SK-N-SH treated with all-trans-retinoic acid at 6 μM for 48 hours (cell line): ENCODE results near the gene NAALADL2.

ENCODE experiments used
- ATAC-seq: fragments of 200-7000 bp; cut with Tn5 transposase; 3 replicates; pipeline ENCODE4 v1.9.1; 2020; ENCODE audit warnings: mild to moderate bottlenecking, moderate library complexity
- ARNTL ChIP-seq: fragments of 450-650 bp; formaldehyde crosslinking; IDR thresholded peaks from 2 replicates; pipeline ENCODE4 v1.5.0; 2020; ENCODE audit warnings: low read depth, mild to moderate bottlenecking, moderate library complexity, borderline replicate concordance
- ESRRG ChIP-seq: fragments of 250-450 bp; sonication (Bioruptor Pico); IDR thresholded peaks from 2 replicates; pipeline ENCODE4 v1.6.1; 2021; ENCODE audit warnings: mild to moderate bottlenecking
- GLIS3 ChIP-seq: fragments of 250-450 bp; sonication (Bioruptor Pico); IDR thresholded peaks from 2 replicates; pipeline ENCODE4 v1.5.0; 2020; ENCODE audit warnings: mild to moderate bottlenecking, moderate library complexity
- ISL1 ChIP-seq: fragments of 250-450 bp; sonication (Bioruptor Pico); IDR thresholded peaks from 2 replicates; pipeline ENCODE4 v2.1.2; 2022; ENCODE audit warnings: mild to moderate bottlenecking, moderate library complexity
- POU6F1 ChIP-seq: fragments of 250-450 bp; sonication (Bioruptor Pico); IDR thresholded peaks from 2 replicates; pipeline ENCODE4 v1.8.0; 2021; ENCODE audit warnings: low read depth, mild to moderate bottlenecking, moderate library complexity, borderline replicate concordance
- PPARA ChIP-seq: fragments of 250-450 bp; sonication (Bioruptor Pico); IDR thresholded peaks from 2 replicates; pipeline ENCODE4 v1.5.0; 2020; ENCODE audit warnings: mild to moderate bottlenecking, borderline replicate concordance
- SNAI2 ChIP-seq: fragments of 250-450 bp; sonication (Bioruptor Pico); IDR thresholded peaks from 2 replicates; pipeline ENCODE4 v1.5.0; 2020; ENCODE audit warnings: mild to moderate bottlenecking, moderate library complexity
- TCF4 ChIP-seq: fragments of 250-450 bp; sonication (Bioruptor Pico); IDR thresholded peaks from 2 replicates; pipeline ENCODE4 v1.8.0; 2021; ENCODE audit warnings: mild to moderate bottlenecking, moderate library complexity, borderline replicate concordance
- TOX ChIP-seq: fragments of 250-450 bp; sonication (Bioruptor Pico); IDR thresholded peaks from 2 replicates; pipeline ENCODE4 v1.8.0; 2021; ENCODE audit warnings: mild to moderate bottlenecking, moderate library complexity, borderline replicate concordance
- TSHZ2 ChIP-seq: fragments of 250-450 bp; sonication (Bioruptor Pico); IDR thresholded peaks from 2 replicates; pipeline ENCODE4 v1.5.0; 2020; ENCODE audit warnings: mild to moderate bottlenecking, moderate library complexity
- ZFP3 ChIP-seq: fragments of 250-450 bp; sonication (Bioruptor Pico); IDR thresholded peaks from 2 replicates; pipeline ENCODE4 v1.5.0; 2020; ENCODE audit warnings: mild to moderate bottlenecking, moderate library complexity
- ZFP30 ChIP-seq: fragments of 450-650 bp; formaldehyde crosslinking; IDR thresholded peaks from 2 replicates; pipeline ENCODE4 v1.5.0; 2022; ENCODE audit warnings: mild to moderate bottlenecking, moderate library complexity
- ZNF565 ChIP-seq: fragments of 450-650 bp; formaldehyde crosslinking; conservative IDR thresholded peaks from 2 replicates; pipeline ENCODE4 v1.5.0; 2020; ENCODE audit warnings: low read depth, mild to moderate bottlenecking, moderate library complexity
- ZNF70 ChIP-seq: fragments of 450-650 bp; formaldehyde crosslinking; IDR thresholded peaks from 2 replicates; pipeline ENCODE4 v1.5.0; 2020; ENCODE audit warnings: mild to moderate bottlenecking, moderate library complexity
- ZNF8 ChIP-seq: fragments of 450-650 bp; formaldehyde crosslinking; IDR thresholded peaks from 2 replicates; pipeline ENCODE4 v1.5.0; 2020; ENCODE audit warnings: mild to moderate bottlenecking, moderate library complexity
- TF ChIP-seq, protein P1 (sequence below): fragments of 250-450 bp; sonication (Bioruptor Pico); IDR thresholded peaks from 2 replicates; pipeline ENCODE4 v1.8.0; 2020; ENCODE audit warnings: mild to moderate bottlenecking, moderate library complexity, borderline replicate concordance
- TF ChIP-seq, protein P2 (sequence below): fragments of 250-450 bp; sonication (Bioruptor Pico); IDR thresholded peaks from 2 replicates; pipeline ENCODE4 v1.5.1; 2021; ENCODE audit warnings: mild to moderate bottlenecking, moderate library complexity

NAALADL2 gene

GRCh38 chr3:175287361-175287963 is 428.3 kb downstream of the NAALADL2 start:
- TF ChIP-seq TOX: no peak
- no peak for ATAC-seq

DNA sequence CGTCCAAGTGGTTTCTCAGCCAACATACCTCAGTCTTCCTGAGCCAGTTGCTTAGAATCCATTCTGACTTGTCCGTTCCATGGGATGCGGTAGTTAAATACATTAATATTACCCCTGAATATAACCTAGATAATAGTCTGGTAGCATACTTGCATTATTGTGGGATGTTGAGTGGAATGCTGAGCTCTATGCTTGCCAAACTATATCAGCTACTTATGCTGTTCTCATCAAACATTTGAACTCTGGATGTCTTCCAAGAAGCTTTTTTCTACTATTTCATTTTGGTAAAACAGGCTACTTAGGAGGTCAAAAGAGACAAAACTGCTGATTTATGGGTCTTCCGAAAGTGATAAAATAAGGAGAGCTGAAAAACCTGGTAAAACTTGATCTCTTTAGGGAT is 429.5 kb downstream of the NAALADL2 start:
- TF ChIP-seq ISL1 (CRISPR knock-in tag) (peak; percentile 66), ZFP3 (CRISPR knock-in tag) (no peak)
- ATAC-seq: no peak

- no peak for ATAC-seq
- TF ChIP-seq ZNF8 (no peak), GLIS3 (CRISPR knock-in tag) (no peak), POU6F1 (CRISPR knock-in tag) (no peak), ZNF70 (no peak), TSHZ2 (no peak), SNAI2 (no peak), ESRRG (CRISPR knock-in tag) (no peak)
- TF ChIP-seq, protein P1, sequence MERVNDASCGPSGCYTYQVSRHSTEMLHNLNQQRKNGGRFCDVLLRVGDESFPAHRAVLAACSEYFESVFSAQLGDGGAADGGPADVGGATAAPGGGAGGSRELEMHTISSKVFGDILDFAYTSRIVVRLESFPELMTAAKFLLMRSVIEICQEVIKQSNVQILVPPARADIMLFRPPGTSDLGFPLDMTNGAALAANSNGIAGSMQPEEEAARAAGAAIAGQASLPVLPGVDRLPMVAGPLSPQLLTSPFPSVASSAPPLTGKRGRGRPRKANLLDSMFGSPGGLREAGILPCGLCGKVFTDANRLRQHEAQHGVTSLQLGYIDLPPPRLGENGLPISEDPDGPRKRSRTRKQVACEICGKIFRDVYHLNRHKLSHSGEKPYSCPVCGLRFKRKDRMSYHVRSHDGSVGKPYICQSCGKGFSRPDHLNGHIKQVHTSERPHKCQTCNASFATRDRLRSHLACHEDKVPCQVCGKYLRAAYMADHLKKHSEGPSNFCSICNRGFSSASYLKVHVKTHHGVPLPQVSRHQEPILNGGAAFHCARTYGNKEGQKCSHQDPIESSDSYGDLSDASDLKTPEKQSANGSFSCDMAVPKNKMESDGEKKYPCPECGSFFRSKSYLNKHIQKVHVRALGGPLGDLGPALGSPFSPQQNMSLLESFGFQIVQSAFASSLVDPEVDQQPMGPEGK (CRISPR knock-in tag): no peak
Observed at GRCh38 chr3:175294793-175295192, 435.7 kb downstream of the NAALADL2 start.

DNA sequence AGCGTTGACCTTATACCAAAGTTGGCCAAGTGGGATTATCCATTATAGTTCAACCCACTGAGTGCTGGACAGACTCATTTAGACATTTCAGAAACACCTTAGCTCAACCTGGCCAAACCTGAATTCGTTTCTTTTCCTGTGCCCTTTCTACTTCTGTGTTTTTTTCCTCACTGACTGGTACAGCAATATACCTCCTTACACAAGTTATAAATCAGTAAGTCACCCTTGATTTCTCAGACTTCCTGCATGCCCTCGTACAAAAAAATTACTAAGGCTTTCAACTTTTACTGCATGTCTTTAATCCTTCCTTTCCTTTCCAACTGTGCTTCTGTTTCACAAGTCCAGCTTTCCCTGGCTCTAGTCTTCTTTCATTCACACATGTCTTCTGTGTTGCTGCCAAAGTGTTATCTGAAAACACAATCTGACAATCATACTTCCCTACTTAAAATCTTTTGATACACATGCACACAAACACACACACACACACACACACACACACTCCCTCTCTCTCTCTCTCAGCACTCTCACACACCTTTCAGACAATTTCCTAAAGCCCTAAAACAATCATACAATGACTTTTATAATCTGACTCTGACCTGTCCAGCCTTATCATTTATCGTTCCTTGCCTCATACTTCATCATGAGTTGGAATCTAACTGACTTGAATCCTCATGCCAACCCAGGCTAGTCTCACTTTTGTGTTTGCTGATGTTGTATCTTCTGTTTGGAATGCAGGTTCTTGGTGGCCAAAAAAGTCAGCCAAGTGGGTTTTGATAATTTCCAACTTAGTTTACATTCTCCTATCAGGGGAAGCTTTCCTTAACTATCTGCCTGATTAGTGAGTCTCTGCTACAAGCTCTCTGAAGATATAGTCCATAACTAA is 436.4 kb downstream of the NAALADL2 start:
- ATAC-seq: no peak
- TF ChIP-seq ZFP3 (CRISPR knock-in tag): no peak
- TF ChIP-seq GLIS3 (CRISPR knock-in tag): no peak
- no peak for TF ChIP-seq TOX
- TF ChIP-seq, protein P1 (CRISPR knock-in tag): no peak
- no peak for TF ChIP-seq PPARA (CRISPR knock-in tag)
- TF ChIP-seq, protein P2, sequence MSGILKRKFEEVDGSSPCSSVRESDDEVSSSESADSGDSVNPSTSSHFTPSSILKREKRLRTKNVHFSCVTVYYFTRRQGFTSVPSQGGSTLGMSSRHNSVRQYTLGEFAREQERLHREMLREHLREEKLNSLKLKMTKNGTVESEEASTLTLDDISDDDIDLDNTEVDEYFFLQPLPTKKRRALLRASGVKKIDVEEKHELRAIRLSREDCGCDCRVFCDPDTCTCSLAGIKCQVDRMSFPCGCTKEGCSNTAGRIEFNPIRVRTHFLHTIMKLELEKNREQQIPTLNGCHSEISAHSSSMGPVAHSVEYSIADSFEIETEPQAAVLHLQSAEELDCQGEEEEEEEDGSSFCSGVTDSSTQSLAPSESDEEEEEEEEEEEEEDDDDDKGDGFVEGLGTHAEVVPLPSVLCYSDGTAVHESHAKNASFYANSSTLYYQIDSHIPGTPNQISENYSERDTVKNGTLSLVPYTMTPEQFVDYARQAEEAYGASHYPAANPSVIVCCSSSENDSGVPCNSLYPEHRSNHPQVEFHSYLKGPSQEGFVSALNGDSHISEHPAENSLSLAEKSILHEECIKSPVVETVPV (CRISPR knock-in tag): no peak
- no peak for TF ChIP-seq TSHZ2
- TF ChIP-seq ZFP30 (CRISPR knock-in tag): no peak
- no peak for TF ChIP-seq TCF4 (CRISPR knock-in tag)
- no peak for TF ChIP-seq ARNTL (CRISPR knock-in tag)
- no peak for TF ChIP-seq ESRRG (CRISPR knock-in tag)
- no peak for TF ChIP-seq ZNF70
- TF ChIP-seq ZNF565: no peak
